GM21447 (cell line): ENCODE data around the gene ODF4.
"Not testable (repeated sequence)": the region's sequence is repeated elsewhere in the genome, so short reads cannot be mapped to it uniquely, and the experiment has no call there.

Experiments
- ATAC-seq: cut with Tn5 transposase; IDR thresholded peaks from one replicate; pipeline ENCODE4 v1.9.1; 2021; ENCODE audit not compliant: unreplicated experiment

Gene ODF4

DNA sequence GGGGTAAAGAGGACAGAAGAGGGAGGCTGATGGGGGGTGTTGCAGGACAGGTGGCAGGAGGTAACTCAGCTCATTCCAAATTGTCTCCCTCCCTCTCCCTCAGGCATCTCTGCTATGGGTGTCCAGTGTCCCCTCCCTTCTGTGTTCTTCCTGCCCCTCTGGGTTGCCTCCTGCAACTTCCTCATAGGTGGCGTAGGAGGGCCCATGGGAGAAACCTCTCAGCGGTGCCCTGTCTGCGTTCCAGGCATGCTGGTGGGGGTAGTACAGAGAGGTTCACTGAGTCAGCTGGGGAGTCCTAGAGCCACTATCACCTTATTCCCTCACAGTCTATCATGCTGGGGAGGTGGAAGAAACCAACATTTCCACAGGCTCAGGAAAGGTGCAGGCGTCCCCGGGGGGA is 14.7 kb upstream of the ODF4 start:
- no peak for ATAC-seq

DNA sequence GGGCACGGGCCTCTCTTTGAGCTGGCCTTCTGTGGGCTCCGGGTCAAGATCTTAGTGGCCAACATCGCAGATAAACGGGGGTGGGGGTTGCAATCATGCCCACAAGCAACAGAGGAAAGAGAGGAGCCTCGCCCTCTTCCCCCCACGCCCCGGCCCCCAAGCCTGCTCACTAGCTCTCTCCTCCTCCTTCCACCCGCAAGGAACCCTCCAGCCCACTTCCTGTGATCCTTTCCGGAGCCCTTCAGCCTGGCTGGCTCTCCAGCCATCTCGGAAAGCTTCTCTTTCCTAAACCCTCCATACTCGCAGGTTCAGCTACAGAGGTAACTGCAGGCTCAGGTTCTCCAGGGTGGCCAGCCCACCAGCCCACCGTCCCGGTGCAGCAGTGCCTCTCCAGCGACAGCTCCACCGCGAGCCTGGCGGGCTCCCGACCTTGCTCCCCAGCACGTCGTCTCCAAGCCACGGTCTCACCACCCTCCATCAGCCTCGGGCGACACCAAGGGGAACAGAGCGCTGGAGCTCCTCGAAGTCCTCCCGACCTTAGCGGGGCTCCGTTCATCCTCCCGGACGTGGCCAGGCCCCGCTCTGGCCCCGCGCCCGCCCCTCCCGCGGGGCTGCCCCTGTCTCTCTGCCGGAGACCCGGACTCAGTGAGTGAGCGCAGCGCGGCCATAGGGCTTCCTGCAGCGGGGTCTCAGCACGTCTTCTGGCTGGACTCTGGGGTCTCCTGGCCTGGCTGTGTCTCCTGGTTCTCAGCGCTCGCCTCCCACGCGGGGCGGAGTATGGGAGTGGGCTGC is 12.9 kb upstream of the ODF4 start:
- no peak for ATAC-seq

DNA sequence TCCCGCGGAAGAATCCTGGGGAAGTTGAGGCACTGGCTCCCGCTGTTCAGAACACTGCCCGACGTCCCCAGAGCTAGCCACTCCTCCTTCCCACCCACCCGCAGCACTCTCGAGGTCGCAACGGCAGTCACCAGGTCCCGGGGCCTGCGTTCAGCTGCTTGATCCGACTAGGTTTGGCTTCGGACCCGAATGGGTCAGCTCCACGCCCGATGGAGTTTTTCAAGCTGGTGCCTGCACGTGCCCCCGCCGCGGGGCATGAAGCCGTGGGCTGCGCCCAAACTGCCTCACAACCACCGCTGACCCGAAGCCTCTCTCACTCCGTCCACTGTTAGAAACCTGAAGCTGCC is 12.4 kb upstream of the ODF4 start:
- no peak for ATAC-seq

DNA sequence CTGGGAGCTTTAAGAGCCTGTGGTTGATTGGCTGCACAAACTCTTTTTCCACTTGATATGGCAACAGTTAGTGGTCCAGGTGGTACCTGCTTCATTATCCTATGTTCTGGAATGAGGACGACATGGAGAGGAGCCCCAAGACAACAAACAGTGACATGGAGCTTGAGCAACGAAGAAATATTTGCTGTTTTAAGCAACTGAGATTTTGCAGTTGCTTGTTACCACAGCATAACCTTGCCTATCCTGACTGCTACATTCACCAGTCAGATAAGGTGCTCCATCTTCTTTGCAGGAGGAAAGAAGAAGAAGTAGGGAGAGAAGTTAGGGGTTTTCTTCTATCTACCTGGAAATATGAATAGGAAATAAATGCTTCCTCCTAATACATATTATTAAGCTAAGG is 7.5 kb upstream of the ODF4 start:
- no peak for ATAC-seq

DNA sequence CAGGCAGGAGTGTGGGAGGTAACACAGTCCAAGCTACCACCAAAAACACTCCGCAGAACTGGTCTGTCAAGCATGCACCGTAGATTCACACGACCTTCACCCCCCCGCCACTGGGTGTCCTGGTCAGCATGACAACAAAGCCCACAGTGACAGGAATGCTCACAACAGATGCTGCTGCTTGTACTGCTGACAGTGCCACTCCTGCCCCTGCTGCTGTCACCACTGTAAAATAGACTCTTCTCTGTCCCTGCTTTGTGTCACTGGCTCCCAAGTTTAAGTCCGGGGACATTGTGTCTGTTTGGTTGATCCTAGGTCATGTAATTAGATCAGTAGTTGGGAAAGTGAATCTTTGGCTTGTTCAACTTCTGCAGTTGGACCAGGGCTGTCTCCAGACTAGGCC is 7.0 kb upstream of the ODF4 start:
- no peak for ATAC-seq

DNA sequence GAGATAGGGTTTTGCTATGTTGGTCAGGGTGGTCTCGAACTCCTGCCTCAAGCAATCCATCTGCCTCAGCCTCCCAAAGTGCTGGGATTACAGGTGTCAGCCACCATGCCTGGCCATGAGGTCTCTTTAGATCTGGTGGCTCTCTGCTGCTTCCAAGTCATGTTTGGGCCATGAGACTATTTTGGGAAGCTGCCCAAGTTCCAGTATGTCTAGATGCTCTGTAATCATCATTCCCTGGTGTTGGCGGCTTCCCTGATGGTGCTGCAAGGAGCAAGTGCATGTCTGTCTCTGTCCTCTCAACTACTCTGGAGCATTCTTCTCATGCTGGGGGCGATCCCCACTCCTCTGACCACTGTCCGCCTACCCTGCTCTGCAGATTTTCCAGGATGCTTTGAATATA is 6.4 kb upstream of the ODF4 start:
- ATAC-seq = no peak

DNA sequence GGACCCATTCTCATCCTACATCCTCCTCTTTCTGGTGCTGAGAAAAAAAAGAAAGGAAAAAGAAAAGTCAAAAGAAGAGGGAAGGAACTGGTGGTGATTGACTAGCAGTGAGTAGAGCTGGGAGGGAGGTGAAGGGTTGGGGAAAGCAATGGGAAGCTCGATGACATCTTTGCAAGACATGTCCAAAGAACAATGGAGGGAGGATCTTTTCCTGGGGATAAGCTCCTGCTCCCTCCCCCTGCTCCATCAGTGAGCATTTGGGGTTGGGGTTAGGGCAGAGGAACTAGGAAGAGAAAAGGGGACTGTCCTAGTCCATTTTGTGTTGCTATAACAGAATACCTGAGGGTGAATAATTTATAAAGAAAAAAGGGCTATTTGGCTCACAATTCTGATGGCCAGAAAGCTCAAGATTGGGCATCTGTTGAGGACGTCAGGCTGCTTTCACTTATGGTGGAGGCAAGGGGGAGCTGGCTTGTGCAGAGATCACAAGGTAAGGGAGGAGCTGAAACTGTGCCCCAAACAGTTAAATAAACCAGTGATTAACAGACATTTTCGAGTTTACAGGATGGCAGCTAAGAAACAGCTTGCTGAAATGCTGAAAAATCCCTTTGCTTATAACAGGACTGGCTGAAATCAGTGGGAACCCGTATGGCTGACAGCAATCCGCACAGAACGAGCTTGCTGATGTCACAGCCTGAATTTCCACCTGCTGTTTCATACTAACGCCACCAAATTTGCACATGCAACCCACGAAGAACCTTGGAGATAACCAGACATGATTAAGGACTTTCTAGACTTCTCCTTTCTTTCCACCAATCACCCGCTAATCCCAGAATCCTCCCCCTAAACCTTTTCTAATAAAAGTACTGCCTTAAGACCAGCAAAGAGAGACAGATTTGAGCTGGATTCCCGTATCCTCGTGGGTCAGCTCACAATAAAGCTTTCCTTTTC is 1.6 kb upstream of the ODF4 start:
- ATAC-seq = no peak

DNA sequence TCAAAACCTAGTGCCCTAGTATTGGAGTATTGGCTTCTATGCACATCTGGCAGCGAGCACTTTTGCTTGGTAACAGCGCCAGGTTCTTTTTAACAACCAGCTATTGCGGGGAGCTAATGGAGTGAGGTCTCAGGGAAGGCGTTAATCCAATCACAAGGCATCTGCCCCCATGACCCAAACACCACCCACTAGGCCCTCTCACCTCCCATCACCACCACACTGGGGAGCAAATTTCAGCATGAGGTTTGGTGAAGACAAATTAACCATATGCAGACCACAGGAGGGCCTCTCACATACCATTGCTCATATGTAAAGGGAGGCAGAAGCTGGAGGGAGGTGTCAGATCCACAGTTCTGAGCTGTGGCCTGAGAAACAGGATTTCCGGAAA is 893 bp upstream of the ODF4 start:
- ATAC-seq = no peak

DNA sequence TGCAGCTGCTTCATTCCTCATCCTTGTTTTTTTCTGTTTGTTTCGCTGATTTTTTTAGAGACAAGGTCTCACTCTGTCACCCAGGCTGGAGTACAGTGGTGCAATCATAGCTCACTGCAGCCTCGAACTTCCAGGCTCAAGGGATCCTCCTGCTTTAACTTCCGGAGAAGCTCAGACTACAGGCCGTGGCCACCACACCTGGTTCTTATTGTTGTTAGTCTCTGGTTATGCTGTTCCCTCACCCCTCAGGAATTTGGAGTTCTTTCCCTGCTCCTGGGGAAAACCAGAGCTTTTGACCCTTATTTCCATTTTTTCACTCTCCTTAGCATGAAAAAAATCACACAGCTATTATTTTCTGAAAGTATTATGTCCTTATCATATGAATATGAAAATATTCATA is 1.8 kb downstream of the ODF4 start:
- ATAC-seq = no peak

DNA sequence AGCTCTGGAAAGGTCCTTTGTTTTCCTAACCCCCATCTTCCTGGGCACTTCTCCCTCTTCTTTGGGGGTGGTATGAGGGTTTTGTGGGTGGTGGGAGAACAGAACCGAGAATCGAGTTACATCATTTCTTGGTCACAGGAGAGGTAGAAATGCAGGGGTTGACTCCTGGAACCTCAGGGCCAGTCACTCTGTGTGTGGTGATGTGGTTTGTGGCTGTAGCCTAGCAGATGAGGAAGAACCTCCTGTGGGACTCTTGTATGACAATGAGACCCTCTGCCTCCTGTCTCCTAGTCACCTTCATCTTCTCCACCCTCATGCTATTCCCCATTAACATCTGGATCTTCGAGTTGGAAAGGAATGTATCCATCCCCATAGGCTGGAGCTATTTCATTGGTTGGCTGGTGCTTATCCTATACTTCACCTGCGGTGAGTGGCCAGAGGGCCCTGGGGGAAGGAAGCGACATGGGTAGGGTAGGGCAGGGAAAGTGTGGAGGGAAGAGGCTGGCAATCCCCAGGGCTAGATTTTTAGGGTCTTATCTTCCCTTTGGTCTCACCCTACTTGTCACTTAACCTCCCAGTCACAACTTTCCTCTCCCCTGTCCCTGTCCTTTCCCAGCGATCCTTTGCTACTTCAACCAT is 5.5 kb downstream of the ODF4 start:
- ATAC-seq = no peak

DNA sequence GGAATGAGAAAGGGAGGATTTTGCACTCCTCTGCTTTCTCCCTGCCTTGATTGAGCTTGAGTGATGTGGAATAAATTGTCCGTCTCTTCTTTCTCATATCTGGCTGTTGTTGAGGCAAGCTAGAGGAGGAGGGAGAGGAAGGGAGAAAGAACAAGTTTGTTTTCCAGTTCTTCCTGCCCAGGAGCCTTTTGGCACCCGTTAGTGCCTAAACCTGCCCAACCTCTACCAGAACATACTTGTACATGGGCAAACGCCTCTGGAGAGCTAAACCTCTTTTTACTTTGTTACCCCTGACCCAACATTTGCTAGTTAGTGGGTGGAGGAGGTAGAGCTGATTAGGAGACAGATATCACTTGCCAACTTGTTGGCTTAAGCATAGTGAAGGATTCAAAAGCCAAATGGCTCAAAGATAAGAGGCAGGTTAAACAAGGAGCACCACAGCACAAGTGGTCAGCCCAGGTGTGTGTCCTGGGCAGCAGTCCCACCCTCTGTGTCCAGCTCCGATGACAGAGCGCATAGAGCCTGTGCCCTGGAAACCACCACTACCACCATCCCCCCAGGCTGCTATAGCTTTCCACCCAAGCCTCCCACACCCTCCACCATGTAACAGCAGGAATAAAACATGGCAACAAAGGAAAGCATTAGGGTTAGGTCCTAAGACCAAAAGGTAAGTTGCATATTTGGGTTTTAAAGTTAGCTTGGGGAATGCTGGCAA is 6.5 kb downstream of the ODF4 start:
- no peak for ATAC-seq

DNA sequence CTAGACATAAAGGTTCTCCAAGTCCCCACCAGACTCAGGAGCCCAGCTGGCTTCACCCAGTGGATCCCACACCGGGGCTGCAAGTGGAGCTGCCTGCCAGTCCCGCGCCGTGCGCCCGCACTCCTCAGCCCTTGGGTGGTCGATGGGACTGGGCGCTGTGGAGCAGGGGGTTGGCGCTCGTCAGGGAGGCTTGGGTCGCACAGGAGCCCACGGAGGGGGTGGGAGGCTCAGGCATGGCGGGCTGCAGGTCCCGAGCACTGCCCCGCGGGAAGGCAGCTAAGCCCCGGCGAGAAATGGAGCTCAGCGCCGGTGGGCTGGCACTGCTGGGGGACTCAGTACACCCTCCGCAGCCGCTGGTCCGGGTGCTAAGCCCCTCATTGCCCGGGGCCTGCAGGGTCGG is 7.4 kb downstream of the ODF4 start:
- not testable (repeated sequence) for ATAC-seq

DNA sequence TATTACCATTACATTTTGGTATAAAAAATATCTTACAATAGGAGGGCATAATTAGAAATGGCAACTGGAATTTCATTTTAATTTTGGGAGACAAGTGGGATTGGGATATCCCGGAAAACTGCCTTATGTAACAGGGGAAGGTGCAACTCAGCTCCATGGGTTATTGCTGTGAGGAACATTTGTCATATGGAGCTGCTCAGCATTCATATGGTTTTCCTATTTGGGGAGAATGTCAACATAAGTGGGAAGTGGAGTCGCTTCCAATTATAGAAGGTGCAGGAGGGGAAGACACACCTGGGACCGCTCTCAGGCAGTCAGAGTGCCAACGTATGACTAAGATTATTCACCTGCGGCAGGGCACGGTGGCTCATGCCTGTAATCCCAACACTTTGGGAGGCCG is 10.7 kb downstream of the ODF4 start:
- ATAC-seq = no peak

DNA sequence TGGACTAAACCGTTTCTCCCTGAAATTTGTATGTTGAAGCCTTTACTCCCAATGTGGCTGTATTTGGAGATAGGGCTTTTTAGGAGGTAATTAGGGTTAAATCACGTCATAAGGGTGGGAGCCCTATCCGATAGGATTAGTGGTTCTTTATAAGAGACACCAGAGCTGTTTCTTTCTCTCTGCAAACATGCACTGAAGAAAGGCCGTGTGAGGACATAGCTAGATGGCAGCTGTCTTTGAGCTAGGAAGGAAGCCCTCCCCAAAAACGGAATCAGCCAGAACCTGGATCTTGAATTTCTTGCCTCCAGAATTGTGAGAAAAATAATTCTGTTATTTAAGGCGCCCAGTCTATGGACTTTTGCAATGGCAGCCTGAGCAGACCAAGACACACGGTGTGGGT is 14.1 kb downstream of the ODF4 start:
- ATAC-seq = no peak

DNA sequence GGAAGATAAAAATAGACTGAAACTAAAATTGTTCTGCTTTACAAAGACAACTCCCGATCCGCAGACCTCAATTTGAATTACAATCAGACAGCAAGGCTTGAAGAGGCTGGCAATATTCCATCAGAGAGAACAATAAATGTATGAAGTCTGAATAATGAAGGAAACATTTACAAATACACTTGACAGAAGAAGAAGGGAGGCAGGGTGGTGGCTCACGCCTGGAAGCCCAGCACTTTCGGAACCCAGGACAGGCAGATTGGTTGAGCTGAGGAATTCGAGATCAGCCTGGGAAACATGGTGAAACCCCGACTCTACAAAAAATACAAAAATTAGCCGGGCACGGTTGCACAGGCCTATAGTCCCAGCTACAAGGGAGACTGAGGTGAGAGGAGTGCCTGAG is 14.6 kb downstream of the ODF4 start:
- no peak for ATAC-seq

DNA sequence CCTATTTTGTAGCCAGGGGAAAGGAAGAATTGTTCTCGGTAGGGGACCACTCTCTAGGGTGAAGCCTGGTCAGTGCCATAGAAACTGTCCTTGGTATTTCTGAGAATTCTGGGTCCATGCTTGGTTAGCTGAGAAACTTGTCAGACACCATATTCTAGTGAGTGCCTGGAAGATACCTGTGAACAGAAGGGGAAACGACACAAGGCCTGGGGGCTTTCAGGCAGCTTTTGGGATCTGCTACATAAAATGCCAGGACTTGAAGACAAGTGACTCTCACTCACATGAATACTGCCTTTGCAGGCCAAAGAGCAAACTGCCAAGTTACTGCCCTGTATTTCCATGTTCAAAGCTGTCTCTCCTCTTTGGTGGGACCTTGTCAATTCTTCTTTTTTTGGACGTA is 18.3 kb downstream of the ODF4 start:
- no peak for ATAC-seq

DNA sequence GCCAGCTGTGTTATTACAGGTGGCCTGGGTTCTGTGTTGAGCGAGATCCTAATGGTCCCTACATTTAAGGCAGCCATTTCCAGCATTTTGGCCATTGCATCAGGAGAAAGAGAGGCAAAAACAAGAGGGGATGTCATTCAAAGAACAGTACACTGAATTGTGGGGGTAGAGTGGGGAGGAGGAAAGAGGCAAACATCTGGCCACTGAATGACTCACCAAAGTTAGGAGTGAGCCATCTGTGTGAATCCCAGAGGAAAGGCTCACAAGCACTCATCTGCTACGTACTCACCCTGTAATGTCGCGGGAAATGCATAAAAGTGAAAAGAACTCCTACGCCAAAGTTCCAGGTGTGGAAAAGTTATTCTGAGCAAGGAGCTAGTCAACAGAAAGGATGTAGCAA is 20.1 kb downstream of the ODF4 start:
- no peak for ATAC-seq

DNA sequence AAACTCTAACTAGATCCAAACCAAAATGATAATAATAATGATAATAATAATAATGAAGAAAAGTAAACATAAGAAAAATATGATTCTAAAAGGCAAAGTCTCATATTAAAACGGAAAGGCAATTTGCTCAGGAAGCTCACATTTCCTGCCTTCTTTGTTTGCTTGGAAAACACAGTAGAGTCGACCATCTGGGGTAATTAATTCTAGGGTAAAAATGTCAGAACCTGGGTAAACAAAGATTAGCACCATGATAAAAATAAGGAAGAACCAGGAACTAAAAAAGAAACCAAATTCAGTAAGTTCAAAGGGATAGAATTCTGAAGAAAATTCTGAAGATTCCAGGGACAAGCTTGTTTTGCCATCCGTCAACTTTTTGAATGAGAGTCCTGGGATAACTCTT is 20.6 kb downstream of the ODF4 start:
- no peak for ATAC-seq

DNA sequence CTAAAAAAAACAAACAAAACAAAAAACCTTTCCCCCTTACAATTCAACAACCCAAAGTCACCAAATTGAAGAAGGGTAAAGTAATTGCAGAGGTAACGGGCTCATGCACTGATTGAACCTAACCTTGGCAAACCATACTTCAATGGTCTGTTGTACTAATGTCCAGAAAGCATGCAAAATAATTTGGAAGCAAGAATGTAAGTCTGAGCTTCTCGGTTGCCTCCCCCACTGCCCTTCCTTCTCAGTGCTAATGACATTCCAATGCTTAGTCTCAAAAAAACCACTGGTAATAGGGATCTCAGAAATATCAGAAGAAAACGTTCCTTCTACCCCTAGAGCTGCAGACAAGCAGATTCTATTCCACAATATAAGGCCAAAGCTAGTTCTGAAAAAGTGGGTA is 21.1 kb downstream of the ODF4 start:
- ATAC-seq = no peak

DNA sequence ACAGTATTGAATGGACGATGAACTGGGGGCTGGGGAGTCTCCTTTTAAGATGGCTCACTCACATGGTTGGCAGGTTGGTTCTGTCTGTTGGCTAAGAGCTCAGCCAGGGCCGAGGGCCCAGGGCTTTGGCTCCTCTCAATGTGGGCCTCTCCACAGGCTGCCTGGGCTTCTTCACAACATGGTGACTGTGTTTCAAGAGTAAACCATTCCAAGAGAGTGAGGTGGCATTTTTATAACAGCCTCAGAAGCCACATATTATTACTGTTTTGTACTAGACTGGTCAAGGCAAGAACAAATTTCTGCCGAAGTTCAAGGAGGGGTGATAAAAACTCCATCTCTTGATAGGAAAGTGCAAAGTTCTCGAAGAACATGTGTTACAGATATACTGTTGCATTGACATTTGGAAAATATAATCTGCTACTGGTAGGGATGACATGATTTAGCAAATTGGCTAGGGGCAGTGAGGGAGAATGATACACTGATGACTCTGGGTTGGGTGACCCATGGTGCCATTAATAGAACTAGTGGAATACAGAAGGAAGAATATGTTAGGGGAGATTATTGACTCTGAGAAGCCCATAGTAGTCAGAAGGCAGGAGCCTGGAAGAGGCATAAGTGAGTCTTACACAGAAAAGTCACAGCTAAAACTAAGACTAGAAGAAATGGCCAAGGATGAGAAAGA is 23.2 kb downstream of the ODF4 start:
- ATAC-seq = no peak

DNA sequence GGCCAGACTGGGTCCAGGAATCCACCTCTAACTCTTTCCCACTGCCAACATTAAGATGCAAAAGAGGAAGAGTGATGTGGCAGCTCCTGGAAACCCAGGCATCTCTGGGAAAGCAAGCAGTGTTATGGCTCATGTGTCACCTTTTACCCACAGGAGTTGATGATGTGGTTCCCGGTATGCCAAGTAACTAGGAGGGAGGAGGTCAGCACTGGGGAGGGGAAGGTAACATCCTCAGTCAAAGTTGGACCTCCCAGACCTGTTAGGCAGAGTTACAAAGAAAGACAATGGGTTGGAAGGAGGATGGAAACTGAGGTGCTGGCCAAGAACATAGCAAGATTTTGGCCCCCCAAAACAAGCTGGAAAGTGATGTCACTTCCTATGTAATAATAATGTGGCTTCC is 25.5 kb downstream of the ODF4 start:
- ATAC-seq = no peak
